ENCODE measurements around the gene EGF.

The EGF gene

GRCh38 chr4:109990261-109991257 is 77.9 kb downstream of the EGF start:
- peak; percentile 60 for DNase-seq (ENCODE audit: low read depth)
- TF ChIP-seq CTCF (IDR thresholded peaks at IDR 0.05; ENCODE audit: low read depth, low read length) (no peak), MYC (IDR thresholded peaks at IDR 0.05; ENCODE audit: low read depth, low read length) (no peak), MAX (IDR thresholded peaks at IDR 0.05; ENCODE audit: low read depth, low read length) (no peak), POLR2A (IDR thresholded peaks at IDR 0.05; ENCODE audit: extremely low read depth, insufficient read length) (no peak)

GRCh38 chr4:109993116-109993515 is 80.4 kb downstream of the EGF start:
- no peak for DNase-seq (ENCODE audit: low read depth)
- H3K4me3 ChIP-seq (ENCODE audit: low read depth, low read length) = no peak overlapping the region
- TF ChIP-seq CTCF (IDR thresholded peaks at IDR 0.05; ENCODE audit: low read depth, low read length) (no peak), MAX (IDR thresholded peaks at IDR 0.05; ENCODE audit: low read depth, low read length) (no peak), POLR2A (IDR thresholded peaks at IDR 0.05; ENCODE audit: extremely low read depth, insufficient read length) (no peak), MYC (IDR thresholded peaks at IDR 0.05; ENCODE audit: low read depth, low read length) (no peak)

More at GRCh38 chr4:109990261-109991257, 77.9 kb downstream of the EGF start:
- H3K4me3 ChIP-seq (ENCODE audit: low read depth, low read length) = no peak overlapping the region

- no peak overlapping the region for H3K4me3 ChIP-seq (ENCODE audit: low read depth, low read length)
- no peak for DNase-seq (ENCODE audit: low read depth)
- TF ChIP-seq MAX (IDR thresholded peaks at IDR 0.05; ENCODE audit: low read depth, low read length) = no peak
- TF ChIP-seq CTCF (IDR thresholded peaks at IDR 0.05; ENCODE audit: low read depth, low read length) = no peak
- TF ChIP-seq MYC (IDR thresholded peaks at IDR 0.05; ENCODE audit: low read depth, low read length) = no peak
- no peak for TF ChIP-seq POLR2A (IDR thresholded peaks at IDR 0.05; ENCODE audit: extremely low read depth, insufficient read length)
These were observed 81.7 kb downstream of the EGF start for GRCh38 chr4:109994415-109994827.

GRCh38 chr4:109996526-109996925 is 83.8 kb downstream of the EGF start:
- TF ChIP-seq POLR2A (IDR thresholded peaks at IDR 0.05; ENCODE audit: extremely low read depth, insufficient read length) = no peak
- TF ChIP-seq MYC (IDR thresholded peaks at IDR 0.05; ENCODE audit: low read depth, low read length) = no peak
- no peak for TF ChIP-seq MAX (IDR thresholded peaks at IDR 0.05; ENCODE audit: low read depth, low read length)
- no peak for TF ChIP-seq CTCF (IDR thresholded peaks at IDR 0.05; ENCODE audit: low read depth, low read length)
- no peak for DNase-seq (ENCODE audit: low read depth)
- H3K4me3 ChIP-seq (ENCODE audit: low read depth, low read length) = no peak overlapping the region

- peak; percentile 67 for DNase-seq (ENCODE audit: low read depth)
- no peak overlapping the region for H3K4me3 ChIP-seq (ENCODE audit: low read depth, low read length)
- TF ChIP-seq CTCF (IDR thresholded peaks at IDR 0.05; ENCODE audit: low read depth, low read length) (peak; percentile 38), MAX (IDR thresholded peaks at IDR 0.05; ENCODE audit: low read depth, low read length) (no peak)
These were observed 86.3 kb downstream of the EGF start for GRCh38 chr4:109998867-109999584.
